ENCODE data around the gene ZNF507.
A peak's percentile ranks its signal among the peaks of the same experiment; 100 is the strongest.

Gene ZNF507

GRCh38 chr19:32401992-32402391, 56.6 kb downstream of the ZNF507 start:
- ChIA-PET POLR2A (no interaction called here), CTCF (no interaction called here)
- 100% methylated on average over 1 of the region's 1 CpG for WGBS (ENCODE audit: insufficient coverage)
- Histone ChIP-seq H3K4me1 (ENCODE audit: control extremely low read depth in 1 of 4, control insufficient read depth in 4 of 4, insufficient read depth in 4 of 4, low read length in 3 of 4) (peaks cover 8 to 18% (median 15%) of the 10 kb centered on the region in 4 experiments), H3K27me3 (replicated peaks in 2 of 5; ENCODE audit: control insufficient read depth in 4 of 5, insufficient read depth in 5 of 5, low read length in 4 of 5) (no peaks in the 10 kb centered on the region), H3K9me3 (ENCODE audit: control extremely low read depth in 1 of 5, control insufficient read depth in 4 of 5, insufficient read depth in 2 of 5, low read depth in 1 of 5, low read length in 4 of 5) (no peaks in the 10 kb centered on the region), H3K36me3 (ENCODE audit: control insufficient read depth in 4 of 4, insufficient read depth in 4 of 4, low read length in 3 of 4) (no peaks in the 10 kb centered on the region), H3K27ac (ENCODE audit: insufficient read depth in 1 of 2, low read depth in 1 of 2, low read length in 2 of 2, poor library complexity in 1 of 2, severe bottlenecking in 2 of 2) (no peak overlapping the region), H3K4me3 (ENCODE audit: control insufficient read depth in 1 of 7, extremely low read depth in 1 of 7, insufficient read depth in 4 of 7, low read depth in 2 of 7, low read length in 6 of 7) (no peak overlapping the region)
- no peak for DNase-seq

- ChIA-PET POLR2A (no interaction called here), CTCF (interaction anchor here (1.5 to 2.0 kb wide), 2 partner anchors 16 to 44 kb away, joined by 3 to 5 read pairs; no protein-coding TSS in a partner anchor)
- Histone ChIP-seq H3K27ac (ENCODE audit: insufficient read depth in 1 of 2, low read depth in 1 of 2, low read length in 2 of 2, poor library complexity in 1 of 2, severe bottlenecking in 2 of 2) (no peak overlapping the region), H3K4me3 (ENCODE audit: control insufficient read depth in 1 of 7, extremely low read depth in 1 of 7, insufficient read depth in 4 of 7, low read depth in 2 of 7, low read length in 6 of 7) (no peak overlapping the region), H3K27me3 (replicated peaks in 2 of 5; ENCODE audit: control insufficient read depth in 4 of 5, insufficient read depth in 5 of 5, low read length in 4 of 5) (no peaks in the 10 kb centered on the region), H3K36me3 (ENCODE audit: control insufficient read depth in 4 of 4, insufficient read depth in 4 of 4, low read length in 3 of 4) (no peaks in the 10 kb centered on the region), H3K4me1 (ENCODE audit: control extremely low read depth in 1 of 4, control insufficient read depth in 4 of 4, insufficient read depth in 4 of 4, low read length in 3 of 4) (peaks cover 8 to 18% (median 15%) of the 10 kb centered on the region in 4 experiments), H3K9me3 (ENCODE audit: control extremely low read depth in 1 of 5, control insufficient read depth in 4 of 5, insufficient read depth in 2 of 5, low read depth in 1 of 5, low read length in 4 of 5) (no peaks in the 10 kb centered on the region)
- WGBS (ENCODE audit: insufficient coverage), result 100% methylated on average over 4 of the region's 5 CpGs
- no peak for DNase-seq
Observed at GRCh38 chr19:32403291-32403995, 58.0 kb downstream of the ZNF507 start.

GRCh38 chr19:32404213-32404932, 59.0 kb downstream of the ZNF507 start:
- no peaks in the 10 kb centered on the region for H3K9me3 ChIP-seq (ENCODE audit: control extremely low read depth in 1 of 5, control insufficient read depth in 4 of 5, insufficient read depth in 2 of 5, low read depth in 1 of 5, low read length in 4 of 5)
- peak overlapping the region; percentile 50 to 94 (median 84) for H3K4me3 ChIP-seq (ENCODE audit: control insufficient read depth in 1 of 7, extremely low read depth in 1 of 7, insufficient read depth in 4 of 7, low read depth in 2 of 7, low read length in 6 of 7)
- ChIA-PET POLR2A (no interaction called here), CTCF (interaction anchor here (1.1 to 2.0 kb wide), 3 partner anchors 14 to 45 kb away, joined by 3 to 5 read pairs (median 3); no protein-coding TSS in a partner anchor)
- WGBS (ENCODE audit: insufficient coverage), result 93% methylated on average over 17 of the region's 20 CpGs
- peaks cover under 1 to 7% (median 6%) of the 10 kb centered on the region in 4 experiments for H3K36me3 ChIP-seq (ENCODE audit: control insufficient read depth in 4 of 4, insufficient read depth in 4 of 4, low read length in 3 of 4)
- H3K27ac ChIP-seq (ENCODE audit: insufficient read depth in 1 of 2, low read depth in 1 of 2, low read length in 2 of 2, poor library complexity in 1 of 2, severe bottlenecking in 2 of 2), result peak overlapping the region; percentile 66 to 89
- DNase-seq, result no peak
- peaks cover 8 to 18% (median 15%) of the 10 kb centered on the region in 4 experiments for H3K4me1 ChIP-seq (ENCODE audit: control extremely low read depth in 1 of 4, control insufficient read depth in 4 of 4, insufficient read depth in 4 of 4, low read length in 3 of 4)
- H3K27me3 ChIP-seq (replicated peaks in 2 of 5; ENCODE audit: control insufficient read depth in 4 of 5, insufficient read depth in 5 of 5, low read length in 4 of 5), result no peaks in the 10 kb centered on the region

GRCh38 chr19:32404933-32405430, 59.6 kb downstream of the ZNF507 start:
- CTCF ChIA-PET, result interaction anchor here (1.1 to 2.0 kb wide), 3 partner anchors 13 to 46 kb away, joined by 3 to 5 read pairs (median 3); no protein-coding TSS in a partner anchor
- DNase-seq, result peak in 1 of 3 donors; percentile 36
- WGBS (ENCODE audit: insufficient coverage), result 2% methylated on average over 25 of the region's 36 CpGs
- Histone ChIP-seq H3K4me3 (ENCODE audit: control insufficient read depth in 1 of 7, extremely low read depth in 1 of 7, insufficient read depth in 4 of 7, low read depth in 2 of 7, low read length in 6 of 7) (peak overlapping the region; percentile 50 to 94 (median 84)), H3K27me3 (replicated peaks in 2 of 5; ENCODE audit: control insufficient read depth in 4 of 5, insufficient read depth in 5 of 5, low read length in 4 of 5) (no peaks in the 10 kb centered on the region), H3K27ac (ENCODE audit: insufficient read depth in 1 of 2, low read depth in 1 of 2, low read length in 2 of 2, poor library complexity in 1 of 2, severe bottlenecking in 2 of 2) (peak overlapping the region; percentile 66 to 89), H3K4me1 (ENCODE audit: control extremely low read depth in 1 of 4, control insufficient read depth in 4 of 4, insufficient read depth in 4 of 4, low read length in 3 of 4) (peaks cover 8 to 18% (median 15%) of the 10 kb centered on the region in 4 experiments), H3K9me3 (ENCODE audit: control extremely low read depth in 1 of 5, control insufficient read depth in 4 of 5, insufficient read depth in 2 of 5, low read depth in 1 of 5, low read length in 4 of 5) (no peaks in the 10 kb centered on the region), H3K36me3 (ENCODE audit: control insufficient read depth in 4 of 4, insufficient read depth in 4 of 4, low read length in 3 of 4) (peaks cover 6 to 12% (median 10%) of the 10 kb centered on the region in 4 experiments)
- POLR2A ChIA-PET, result interaction anchor here (1.0 kb wide), 1 partner anchor 60 kb away, joined by 6 read pairs; the partner anchor contains the start of gene ZNF507

- Histone ChIP-seq H3K9me3 (ENCODE audit: control extremely low read depth in 1 of 5, control insufficient read depth in 4 of 5, insufficient read depth in 2 of 5, low read depth in 1 of 5, low read length in 4 of 5) (no peaks in the 10 kb centered on the region), H3K4me1 (ENCODE audit: control extremely low read depth in 1 of 4, control insufficient read depth in 4 of 4, insufficient read depth in 4 of 4, low read length in 3 of 4) (peaks cover 8 to 18% (median 15%) of the 10 kb centered on the region in 4 experiments), H3K27ac (ENCODE audit: insufficient read depth in 1 of 2, low read depth in 1 of 2, low read length in 2 of 2, poor library complexity in 1 of 2, severe bottlenecking in 2 of 2) (peak within 1 kb of the TSS; percentile 66 to 89), H3K4me3 (ENCODE audit: control insufficient read depth in 1 of 7, extremely low read depth in 1 of 7, insufficient read depth in 4 of 7, low read depth in 2 of 7, low read length in 6 of 7) (peak within 1 kb of the TSS; percentile 50 to 94 (median 84)), H3K27me3 (replicated peaks in 2 of 5; ENCODE audit: control insufficient read depth in 4 of 5, insufficient read depth in 5 of 5, low read length in 4 of 5) (no peaks in the 10 kb centered on the region), H3K36me3 (ENCODE audit: control insufficient read depth in 4 of 4, insufficient read depth in 4 of 4, low read length in 3 of 4) (peaks cover 8 to 16% (median 10%) of the 10 kb centered on the region in 4 experiments)
- POLR2A ChIA-PET, result interaction anchor here (0.6 to 1.0 kb wide), 3 partner anchors 47 to 366 kb away, joined by 3 to 6 read pairs (median 4); partner anchors contain the start of gene ZNF507
- WGBS (ENCODE audit: insufficient coverage), result under 1% methylated on average over 90 of the region's 104 CpGs
- peak; percentile 87 to 92 (median 92) for DNase-seq
- CTCF ChIA-PET, result interaction anchor here (2.0 kb wide), 1 partner anchor 18 kb away, joined by 5 read pairs; no protein-coding TSS in a partner anchor
Observed at GRCh38 chr19:32405431-32406160, 60.2 kb downstream of the ZNF507 start, which contains the start of gene DPY19L3. TSS of gene DPY19L3 (plus strand) at chr19:32405770. CDS start at chr19:32408254, 2,484 bp downstream.

GRCh38 chr19:32406161-32407003, 61.0 kb downstream of the ZNF507 start:
- ChIA-PET CTCF (no interaction called here), POLR2A (interaction anchor here (0.6 kb wide), 2 partner anchors 48 to 365 kb away, joined by 3 to 4 read pairs; no protein-coding TSS in a partner anchor)
- DNase-seq, result no peak
- WGBS (ENCODE audit: insufficient coverage), result 10% methylated on average over 27 of the region's 33 CpGs
- H3K9me3 ChIP-seq (ENCODE audit: control extremely low read depth in 1 of 5, control insufficient read depth in 4 of 5, insufficient read depth in 2 of 5, low read depth in 1 of 5, low read length in 4 of 5), result no peaks in the 10 kb centered on the region
- peak overlapping the region; percentile 50 to 94 (median 84) for H3K4me3 ChIP-seq (ENCODE audit: control insufficient read depth in 1 of 7, extremely low read depth in 1 of 7, insufficient read depth in 4 of 7, low read depth in 2 of 7, low read length in 6 of 7)
- H3K27ac ChIP-seq (ENCODE audit: insufficient read depth in 1 of 2, low read depth in 1 of 2, low read length in 2 of 2, poor library complexity in 1 of 2, severe bottlenecking in 2 of 2), result peak overlapping the region in 1 of 2 experiments; percentile 89
- H3K4me1 ChIP-seq (ENCODE audit: control extremely low read depth in 1 of 4, control insufficient read depth in 4 of 4, insufficient read depth in 4 of 4, low read length in 3 of 4), result peaks cover 8 to 18% (median 15%) of the 10 kb centered on the region in 4 experiments
- no peaks in the 10 kb centered on the region for H3K27me3 ChIP-seq (replicated peaks in 2 of 5; ENCODE audit: control insufficient read depth in 4 of 5, insufficient read depth in 5 of 5, low read length in 4 of 5)
- H3K36me3 ChIP-seq (ENCODE audit: control insufficient read depth in 4 of 4, insufficient read depth in 4 of 4, low read length in 3 of 4), result peaks cover 9 to 23% (median 13%) of the 10 kb centered on the region in 4 experiments
